ENCODE results near the gene TMSB10.

DNA sequence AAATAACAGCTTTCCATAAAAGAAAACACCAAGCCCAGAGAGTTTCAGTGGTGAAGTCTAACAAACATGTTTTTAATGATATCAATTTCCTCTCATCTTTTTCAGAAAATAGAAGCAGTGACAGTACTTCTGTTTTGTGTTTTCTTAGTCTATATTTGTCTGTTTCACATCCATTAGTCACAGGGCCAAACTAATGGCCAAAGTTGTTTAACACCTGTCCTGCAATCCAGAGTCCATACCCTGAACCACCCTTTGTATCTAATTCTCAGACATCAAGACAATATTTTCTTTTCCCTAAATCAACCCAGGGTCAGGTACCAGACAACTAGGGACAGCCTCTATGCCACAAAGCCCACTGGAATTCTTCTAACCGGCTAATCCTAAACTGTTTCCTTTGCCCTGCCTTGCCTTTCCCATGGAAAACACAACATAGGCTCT is 25.9 kb downstream of the TMSB10 start:
- TF ChIP-seq FOXM1 (IDR thresholded peaks at IDR 0.05; ENCODE audit: borderline replicate concordance, low read depth) (no peak), CREB1 (IDR thresholded peaks at IDR 0.05; ENCODE audit: low read depth) (no peak), NFIC (IDR thresholded peaks at IDR 0.05) (no peak), REST (IDR thresholded peaks at IDR 0.05; ENCODE audit: low read depth) (no peak), EP300 (IDR thresholded peaks at IDR 0.05; ENCODE audit: borderline replicate concordance) (no peak), YY1 (IDR thresholded peaks at IDR 0.05; ENCODE audit: low read depth) (no peak), EGR1 (IDR thresholded peaks at IDR 0.05) (no peak), TAF1 (IDR thresholded peaks at IDR 0.05; ENCODE audit: low read depth) (no peak), RAD21 (IDR thresholded peaks at IDR 0.05; ENCODE audit: low read depth) (no peak), TCF12 (IDR thresholded peaks at IDR 0.05; ENCODE audit: low read depth) (no peak), USF1 (IDR thresholded peaks at IDR 0.05) (no peak), MAX (IDR thresholded peaks at IDR 0.05) (no peak)

Data from Ishikawa (cell line).